Measurements from ENCODE around the gene CNNM3.
"Not testable (repeated sequence)": the region's sequence is repeated elsewhere in the genome, so short reads cannot be mapped to it uniquely, and the experiment has no call there.

CNNM3 gene

GRCh38 chr2:96801786-96802595 is 14.1 kb upstream of the CNNM3 start:
- peaks cover 15 to 57% of the 10 kb centered on the region in 2 experiments; a peak in 2 of 3 replicates for H3K36me3 ChIP-seq (ENCODE audit: control insufficient read depth in 2 of 2, insufficient read depth in 1 of 2, low read length in 2 of 2)
- no peaks in the 10 kb centered on the region for H3K4me1 ChIP-seq (ENCODE audit: control insufficient read depth, insufficient read depth, low read length)
- TF ChIP-seq ZSCAN4 (tag by site-specific recombination; IDR thresholded peaks at IDR 0.05) (peak; percentile 97), ZNF521 (tag by site-specific recombination; IDR thresholded peaks at IDR 0.05) (peak; percentile 78; the same call in 1 of the 2 replicates), TRIM28 (IDR thresholded peaks at IDR 0.05; ENCODE audit: borderline replicate concordance, low read length) (no peak), KLF16 (tag by site-specific recombination; IDR thresholded peaks at IDR 0.05) (no peak), ZNF37A (tag by site-specific recombination; IDR thresholded peaks at IDR 0.05) (no peak), ZNF785 (tag by site-specific recombination; IDR thresholded peaks at IDR 0.05) (0 out of 2 replicates have a peak, but pooled peaks have one; percentile 19)
- H3K4me3 ChIP-seq (ENCODE audit: low read depth, low read length): no peak overlapping the region
- POLR2A ChIA-PET: no interaction called here
- H3K27ac ChIP-seq (ENCODE audit: extremely low read depth, low read depth, low read length): no peak overlapping the region; the same call in 1 of the 2 replicates
- CTCF ChIA-PET: interaction anchor here (0.6 to 2.4 kb wide), 6 partner anchors 11 to 39 kb away, joined by 3 to 21 read pairs (median 6); no protein-coding TSS in a partner anchor
- H3K9me3 ChIP-seq (ENCODE audit: control insufficient read depth, insufficient read depth, low read depth, low read length): no peaks in the 10 kb centered on the region

GRCh38 chr2:96802721-96803120 is 13.3 kb upstream of the CNNM3 start:
- no peak overlapping the region for H3K27ac ChIP-seq (ENCODE audit: extremely low read depth, low read depth, low read length)
- no peaks in the 10 kb centered on the region for H3K9me3 ChIP-seq (ENCODE audit: control insufficient read depth, insufficient read depth, low read depth, low read length)
- H3K4me1 ChIP-seq (ENCODE audit: control insufficient read depth, insufficient read depth, low read length): no peaks in the 10 kb centered on the region
- no peak overlapping the region for H3K4me3 ChIP-seq (ENCODE audit: low read depth, low read length)
- H3K36me3 ChIP-seq (ENCODE audit: control insufficient read depth in 2 of 2, insufficient read depth in 1 of 2, low read length in 2 of 2): peaks cover 15 to 50% of the 10 kb centered on the region in 2 experiments; a peak in 2 of 3 replicates
- ChIA-PET POLR2A (no interaction called here), CTCF (interaction anchor here (0.6 to 1.2 kb wide), 2 partner anchors 13 to 16 kb away, joined by 3 to 4 read pairs; no protein-coding TSS in a partner anchor)
- TF ChIP-seq ZNF473 (tag by site-specific recombination; IDR thresholded peaks at IDR 0.05) (no peak), HIC1 (tag by site-specific recombination; IDR thresholded peaks at IDR 0.05) (no peak), ZNF768 (tag by site-specific recombination; IDR thresholded peaks at IDR 0.05) (no peak), SCRT2 (tag by site-specific recombination; IDR thresholded peaks at IDR 0.05) (no peak), ZBTB48 (tag by site-specific recombination; IDR thresholded peaks at IDR 0.05) (no peak), ZFP37 (tag by site-specific recombination; IDR thresholded peaks at IDR 0.05) (no peak)

- POLR2A ChIA-PET: no interaction called here
- CTCF ChIA-PET: interaction anchor here (0.6 kb wide), 1 partner anchor 244 kb away, joined by 4 read pairs; no protein-coding TSS in a partner anchor
These were observed 11.1 kb upstream of the CNNM3 start for GRCh38 chr2:96804986-96805385.

GRCh38 chr2:96805946-96806345 is 10.1 kb upstream of the CNNM3 start:
- H3K27ac ChIP-seq (ENCODE audit: extremely low read depth, low read depth, low read length); H3K4me3 ChIP-seq (ENCODE audit: low read depth, low read length); H3K9me3 ChIP-seq (ENCODE audit: control insufficient read depth, insufficient read depth, low read depth, low read length); POLR2A ChIA-PET; H3K4me1 ChIP-seq (ENCODE audit: control insufficient read depth, insufficient read depth, low read length): not testable (repeated sequence)
- H3K36me3 ChIP-seq (ENCODE audit: control insufficient read depth in 2 of 2, insufficient read depth in 1 of 2, low read length in 2 of 2): peaks cover 15 to 50% of the 10 kb centered on the region in 2 experiments; a peak in 2 of 3 replicates
- CTCF ChIA-PET: interaction anchor here (0.6 to 0.8 kb wide), 3 partner anchors 9 to 597 kb away, joined by 3 to 5 read pairs (median 3); no protein-coding TSS in a partner anchor

More at GRCh38 chr2:96804986-96805385, 11.1 kb upstream of the CNNM3 start:
- Histone ChIP-seq H3K9me3 (ENCODE audit: control insufficient read depth, insufficient read depth, low read depth, low read length) (no peaks in the 10 kb centered on the region), H3K36me3 (ENCODE audit: control insufficient read depth in 2 of 2, insufficient read depth in 1 of 2, low read length in 2 of 2) (peaks cover 15 to 47% of the 10 kb centered on the region in 2 experiments; a peak in 2 of 3 replicates), H3K4me1 (ENCODE audit: control insufficient read depth, insufficient read depth, low read length) (no peaks in the 10 kb centered on the region), H3K4me3 (ENCODE audit: low read depth, low read length) (no peak overlapping the region), H3K27ac (ENCODE audit: extremely low read depth, low read depth, low read length) (no peak overlapping the region)
- TF ChIP-seq ZNF433 (tag by site-specific recombination; IDR thresholded peaks at IDR 0.05; ENCODE audit: low read depth) (no peak), ZNF350 (tag by site-specific recombination; IDR thresholded peaks at IDR 0.05) (no peak), ZNF302 (tag by site-specific recombination; IDR thresholded peaks at IDR 0.05; ENCODE audit: low read depth) (no peak), ZNF777 (tag by site-specific recombination; IDR thresholded peaks at IDR 0.05; ENCODE audit: borderline replicate concordance) (no peak), ZBTB21 (tag by site-specific recombination; IDR thresholded peaks at IDR 0.05) (no peak), ZNF548 (tag by site-specific recombination; IDR thresholded peaks at IDR 0.05) (no peak)
